Stimulated activated naive CD8-positive, alpha-beta T cell treated with anti-CD3 and anti-CD28 coated beads, Interleukin-15, amount 100 ng/mL, for 72 hours (primary cell): ENCODE data around the gene PTEN.
"Not testable (repeated sequence)": the region's sequence is repeated elsewhere in the genome, so short reads cannot be mapped to it uniquely, and the experiment has no call there.

Experiments used
- ATAC-seq: fragments of 150-1000 bp; cut with Tn5 transposase; 2 replicates; pipeline ENCODE4 v1.10.0; 2021; ENCODE audit warnings: mild to moderate bottlenecking, moderate library complexity
- DNase-seq, 2 donors: peaks; one replicate each; pipeline ENCODE4 v3.0.0; 2021 to 2022
- H3K27ac Mint-ChIP-seq, 2 donors: one replicate each; pipeline ENCODE4 v1.8.0; 2022; ENCODE audit warnings: mild to moderate bottlenecking in 2 of 2, mixed read lengths in 2 of 2, moderate library complexity in 2 of 2
- H3K27me3 Mint-ChIP-seq: one replicate; pipeline ENCODE4 v1.8.0; 2022; ENCODE audit warnings: mixed read lengths
- H3K4me1 Mint-ChIP-seq: one replicate; pipeline ENCODE4 v1.8.0; 2022; ENCODE audit warnings: mild to moderate bottlenecking, mixed read lengths
- H3K4me3 Mint-ChIP-seq, 2 donors: one replicate each; pipeline ENCODE4 v1.8.0; 2022; ENCODE audit warnings: mild to moderate bottlenecking in 2 of 2, mixed read lengths in 2 of 2, moderate library complexity in 1 of 2
- H3K9me3 Mint-ChIP-seq, 2 donors: one replicate each; pipeline ENCODE4 v1.8.0; 2022; ENCODE audit warnings: mixed read lengths in 2 of 2

The PTEN gene

DNA sequence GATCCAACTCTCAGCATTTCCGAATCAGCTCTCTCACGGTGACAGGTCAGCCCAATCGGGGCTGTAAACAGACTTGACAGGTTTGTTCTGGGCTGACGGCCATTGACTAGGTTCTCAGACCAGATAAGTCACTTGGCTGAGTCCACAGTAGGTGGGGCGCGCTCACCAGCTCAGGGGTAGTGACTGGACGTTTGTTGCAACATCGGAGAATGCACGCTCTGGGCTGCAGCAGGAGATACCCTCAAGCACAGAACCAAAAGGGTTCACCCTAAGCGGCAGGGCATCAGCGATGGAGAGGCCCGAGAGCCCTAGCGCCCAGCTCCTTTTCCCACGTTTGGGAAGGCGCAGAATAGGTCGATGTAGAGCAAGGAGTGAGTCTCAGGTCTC, 1.9 kb upstream of the PTEN start:
- peaks cover 20% of the 10 kb centered on the region for H3K4me1 Mint-ChIP-seq

GRCh38 chr10:87861953-87862678, 1.3 kb upstream of the PTEN start:
- peak; percentile 71 for ATAC-seq

More for the DNA sequence above, 1.9 kb upstream of the PTEN start:
- DNase-seq: no peak
- H3K9me3 Mint-ChIP-seq: no peaks in the 10 kb centered on the region
- H3K27ac Mint-ChIP-seq: peak overlapping the region in 1 of 2 donors; percentile 92
- H3K27me3 Mint-ChIP-seq: no peaks in the 10 kb centered on the region
- H3K4me3 Mint-ChIP-seq: peak overlapping the region; percentile 97 to 98
- peak; percentile 1 for ATAC-seq

DNA sequence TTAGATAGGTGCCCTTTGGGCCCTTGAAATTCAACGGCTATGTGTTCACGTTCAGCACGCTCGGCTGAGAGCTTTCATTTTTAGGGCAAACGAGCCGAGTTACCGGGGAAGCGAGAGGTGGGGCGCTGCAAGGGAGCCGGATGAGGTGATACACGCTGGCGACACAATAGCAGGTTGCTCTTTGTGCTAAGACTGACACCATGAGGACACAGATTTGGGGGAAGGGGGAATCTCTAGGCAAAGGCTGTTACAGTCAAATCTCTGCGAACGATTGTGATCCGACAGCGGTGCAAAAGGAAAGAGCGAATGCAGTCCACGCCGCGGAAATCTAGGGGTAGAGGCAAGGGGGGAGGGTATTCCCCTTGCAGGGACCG, 759 bp upstream of the PTEN start:
- H3K4me3 Mint-ChIP-seq: peak overlapping the region; percentile 97 to 98
- ATAC-seq: peak; percentile 56
- H3K27me3 Mint-ChIP-seq: no peaks in the 10 kb centered on the region
- DNase-seq: no peak
- peaks cover 24% of the 10 kb centered on the region for H3K4me1 Mint-ChIP-seq
- H3K27ac Mint-ChIP-seq: peak overlapping the region; percentile 92 to 96
- no peaks in the 10 kb centered on the region for H3K9me3 Mint-ChIP-seq

More at GRCh38 chr10:87861953-87862678, 1.3 kb upstream of the PTEN start:
- H3K9me3 Mint-ChIP-seq: no peaks in the 10 kb centered on the region
- H3K27ac Mint-ChIP-seq: peak overlapping the region; percentile 92 to 96
- no peaks in the 10 kb centered on the region for H3K27me3 Mint-ChIP-seq
- DNase-seq: peak; percentile 95
- peak overlapping the region; percentile 97 to 98 for H3K4me3 Mint-ChIP-seq
- H3K4me1 Mint-ChIP-seq: peaks cover 24% of the 10 kb centered on the region

DNA sequence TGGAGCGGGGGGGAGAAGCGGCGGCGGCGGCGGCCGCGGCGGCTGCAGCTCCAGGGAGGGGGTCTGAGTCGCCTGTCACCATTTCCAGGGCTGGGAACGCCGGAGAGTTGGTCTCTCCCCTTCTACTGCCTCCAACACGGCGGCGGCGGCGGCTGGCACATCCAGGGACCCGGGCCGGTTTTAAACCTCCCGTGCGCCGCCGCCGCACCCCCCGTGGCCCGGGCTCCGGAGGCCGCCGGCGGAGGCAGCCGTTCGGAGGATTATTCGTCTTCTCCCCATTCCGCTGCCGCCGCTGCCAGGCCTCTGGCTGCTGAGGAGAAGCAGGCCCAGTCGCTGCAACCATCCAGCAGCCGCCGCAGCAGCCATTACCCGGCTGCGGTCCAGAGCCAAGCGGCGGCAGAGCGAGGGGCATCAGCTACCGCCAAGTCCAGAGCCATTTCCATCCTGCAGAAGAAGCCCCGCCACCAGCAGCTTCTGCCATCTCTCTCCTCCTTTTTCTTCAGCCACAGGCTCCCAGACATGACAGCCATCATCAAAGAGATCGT, 598 bp downstream of the PTEN start:
- H3K4me3 Mint-ChIP-seq: peak overlapping the region; percentile 97 to 98
- peaks cover 32% of the 10 kb centered on the region for H3K4me1 Mint-ChIP-seq
- not testable (repeated sequence) for H3K9me3 Mint-ChIP-seq, H3K27me3 Mint-ChIP-seq
- DNase-seq (peak; percentile 51 to 52), ATAC-seq (peak; percentile 4)
- H3K27ac Mint-ChIP-seq: peak overlapping the region; percentile 90 to 98

DNA sequence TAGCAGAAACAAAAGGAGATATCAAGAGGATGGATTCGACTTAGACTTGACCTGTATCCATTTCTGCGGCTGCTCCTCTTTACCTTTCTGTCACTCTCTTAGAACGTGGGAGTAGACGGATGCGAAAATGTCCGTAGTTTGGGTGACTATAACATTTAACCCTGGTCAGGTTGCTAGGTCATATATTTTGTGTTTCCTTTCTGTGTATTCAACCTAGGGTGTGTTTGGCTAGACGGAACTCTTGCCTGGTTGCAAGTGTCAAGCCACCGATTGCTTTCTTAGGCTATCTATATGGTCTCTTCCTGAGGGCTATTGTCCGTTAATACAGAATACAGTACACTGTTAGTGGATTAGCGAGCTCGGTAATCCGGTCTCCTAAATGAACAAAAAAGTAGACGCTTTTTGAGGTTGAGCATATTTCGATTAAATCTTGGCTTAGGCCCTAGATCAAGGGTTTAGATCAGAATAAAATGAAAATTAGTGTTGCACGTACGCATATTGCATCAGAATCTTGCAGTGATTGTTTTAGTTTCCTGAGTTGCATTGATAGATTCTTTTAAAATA, 1.2 kb downstream of the PTEN start:
- ATAC-seq (no peak), DNase-seq (no peak)
- peak overlapping the region; percentile 90 to 98 for H3K27ac Mint-ChIP-seq

DNA sequence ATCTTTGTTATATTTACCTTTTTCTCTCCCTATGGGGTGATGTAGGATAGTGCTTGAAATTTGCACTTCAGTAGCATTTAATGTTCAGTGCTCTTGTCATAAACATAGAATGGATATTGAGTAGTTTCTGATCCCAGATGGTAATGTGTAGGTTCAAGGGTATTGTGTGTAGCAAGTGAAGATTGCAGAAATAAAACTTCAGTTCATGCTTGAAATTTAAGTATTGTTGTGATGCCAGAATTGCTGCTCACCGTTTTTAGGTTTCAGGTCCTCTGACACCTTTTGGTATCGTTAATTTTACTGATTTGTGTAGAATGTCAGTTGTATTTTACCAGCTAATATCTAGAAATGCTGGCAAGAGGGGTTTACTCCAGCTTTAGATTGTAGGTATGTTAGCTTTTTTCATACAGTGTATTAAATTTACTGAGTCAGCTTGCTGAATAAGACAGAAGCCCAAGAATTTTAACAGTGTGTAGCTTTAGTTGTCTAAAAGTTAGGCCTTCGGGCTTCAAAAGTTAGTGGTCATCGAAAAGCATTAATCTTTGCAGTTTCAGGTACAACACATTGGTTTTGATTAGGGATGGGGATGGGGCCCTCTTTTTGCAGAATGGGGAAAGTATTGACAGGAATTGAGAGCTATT, 1.9 kb downstream of the PTEN start:
- DNase-seq (no peak), ATAC-seq (no peak)
- peak overlapping the region; percentile 90 to 98 for H3K27ac Mint-ChIP-seq
- no peaks in the 10 kb centered on the region for H3K9me3 Mint-ChIP-seq
- peaks cover 33% of the 10 kb centered on the region for H3K4me1 Mint-ChIP-seq
- no peaks in the 10 kb centered on the region for H3K27me3 Mint-ChIP-seq
- H3K4me3 Mint-ChIP-seq: peak overlapping the region; percentile 97 to 98

More for the DNA sequence above, 1.2 kb downstream of the PTEN start:
- Mint-ChIP-seq H3K9me3 (no peaks in the 10 kb centered on the region), H3K4me1 (peaks cover 36% of the 10 kb centered on the region), H3K4me3 (peak overlapping the region; percentile 97 to 98), H3K27me3 (no peaks in the 10 kb centered on the region)

DNA sequence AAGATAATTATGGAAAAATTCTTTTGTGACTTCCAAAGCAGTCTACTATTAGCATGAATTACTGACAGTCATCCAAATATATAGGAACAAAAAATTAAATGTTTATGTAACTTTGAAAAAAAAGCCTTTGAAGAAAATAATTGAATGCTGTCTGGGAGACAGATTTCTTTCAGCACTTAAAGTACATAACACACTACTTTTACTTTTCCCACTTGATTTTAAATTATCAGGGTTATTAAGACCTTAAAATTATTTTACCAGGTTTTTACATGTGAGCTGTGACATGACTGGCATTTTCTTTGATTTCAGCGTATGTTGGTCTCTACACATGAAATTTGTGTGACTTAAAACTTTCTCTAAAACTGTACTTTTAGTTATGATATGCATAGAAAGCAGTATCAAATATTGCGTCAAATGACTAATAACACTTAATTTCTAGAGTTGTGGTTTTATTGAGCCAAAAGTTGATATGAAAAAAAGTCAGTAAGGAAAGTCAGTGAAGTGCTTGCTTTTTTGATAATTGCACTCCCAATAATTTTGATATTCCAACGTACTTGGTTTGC, 3.1 kb downstream of the PTEN start:
- H3K4me3 Mint-ChIP-seq: peak overlapping the region; percentile 97 to 98
- peaks cover 32% of the 10 kb centered on the region for H3K4me1 Mint-ChIP-seq
- no peaks in the 10 kb centered on the region for H3K27me3 Mint-ChIP-seq
- no peak for DNase-seq
- H3K9me3 Mint-ChIP-seq: no peaks in the 10 kb centered on the region
- peak overlapping the region in 1 of 2 donors; percentile 35 for H3K27ac Mint-ChIP-seq
- ATAC-seq: no peak

DNA sequence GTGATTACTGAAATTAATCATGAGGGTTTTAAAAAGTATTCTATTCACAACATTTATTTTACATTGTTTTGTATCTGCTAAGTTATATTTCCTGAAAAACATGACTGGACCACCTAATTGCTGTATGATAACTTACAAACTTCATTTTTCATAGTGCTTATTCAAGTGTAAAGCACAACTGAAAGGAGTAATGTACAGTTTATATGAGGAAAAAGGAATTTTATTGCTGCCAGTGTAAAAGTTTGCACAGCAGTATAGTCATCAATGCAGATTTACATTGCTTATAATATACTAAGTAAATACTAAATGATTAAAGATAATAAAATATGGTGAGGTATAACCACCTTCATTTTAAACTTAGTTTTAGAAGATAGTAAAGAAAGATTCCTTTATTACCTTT, 4.0 kb downstream of the PTEN start:
- no peak for ATAC-seq
- Mint-ChIP-seq H3K4me3 (peak overlapping the region; percentile 97 to 98), H3K4me1 (peaks cover 30% of the 10 kb centered on the region), H3K27me3 (no peaks in the 10 kb centered on the region), H3K9me3 (no peaks in the 10 kb centered on the region), H3K27ac (no peak overlapping the region)
- DNase-seq: no peak

DNA sequence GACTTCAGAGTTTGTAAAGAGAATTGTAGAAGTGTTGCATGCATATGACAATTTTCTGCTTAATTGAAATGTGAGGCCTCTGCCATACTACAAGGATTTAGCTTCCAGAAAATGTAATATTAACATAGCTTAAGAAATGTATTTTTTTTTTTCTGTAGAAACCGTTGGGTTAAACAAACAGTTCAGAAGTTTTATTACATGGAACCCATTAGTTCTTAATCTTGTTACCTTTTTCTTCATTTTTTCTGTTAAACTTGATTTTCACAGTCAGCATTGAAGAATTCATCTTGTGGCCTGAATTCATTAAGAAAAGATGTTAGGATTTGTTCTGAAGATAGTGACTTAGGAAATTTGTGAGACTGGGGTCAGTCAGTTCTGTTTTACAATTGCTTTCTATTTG, 4.9 kb downstream of the PTEN start:
- Mint-ChIP-seq H3K9me3 (no peaks in the 10 kb centered on the region), H3K4me3 (peak overlapping the region; percentile 55 to 57), H3K27me3 (no peaks in the 10 kb centered on the region), H3K4me1 (peaks cover 35% of the 10 kb centered on the region), H3K27ac (no peak overlapping the region)
- ATAC-seq: no peak
- DNase-seq: no peak

- not testable (repeated sequence) for DNase-seq, H3K27ac Mint-ChIP-seq, H3K9me3 Mint-ChIP-seq, ATAC-seq, H3K27me3 Mint-ChIP-seq
- H3K4me1 Mint-ChIP-seq: peaks cover 42% of the 10 kb centered on the region
- H3K4me3 Mint-ChIP-seq: peak overlapping the region; percentile 19 to 49
These were observed 5.7 kb downstream of the PTEN start for GRCh38 chr10:87869139-87869538.

GRCh38 chr10:87869773-87870551, 6.5 kb downstream of the PTEN start:
- Mint-ChIP-seq H3K4me1 (peaks cover 42% of the 10 kb centered on the region), H3K4me3 (no peak overlapping the region), H3K27ac (no peak overlapping the region), H3K9me3 (no peaks in the 10 kb centered on the region), H3K27me3 (no peaks in the 10 kb centered on the region)
- DNase-seq (no peak), ATAC-seq (no peak)

- ATAC-seq: no peak
- no peak for DNase-seq
- Mint-ChIP-seq H3K9me3 (no peaks in the 10 kb centered on the region), H3K4me3 (no peak overlapping the region), H3K27me3 (no peaks in the 10 kb centered on the region), H3K4me1 (peaks cover 36% of the 10 kb centered on the region), H3K27ac (no peak overlapping the region)
These were observed 9.4 kb downstream of the PTEN start for GRCh38 chr10:87872828-87873227.

- DNase-seq: no peak
- ATAC-seq: no peak
- H3K27ac Mint-ChIP-seq: no peak overlapping the region
- H3K27me3 Mint-ChIP-seq: no peaks in the 10 kb centered on the region
- H3K4me3 Mint-ChIP-seq: no peak overlapping the region
- H3K4me1 Mint-ChIP-seq: peaks cover 33% of the 10 kb centered on the region
- H3K9me3 Mint-ChIP-seq: no peaks in the 10 kb centered on the region
These were observed 10.2 kb downstream of the PTEN start for GRCh38 chr10:87873656-87874055.

GRCh38 chr10:87875929-87876571, 12.6 kb downstream of the PTEN start:
- Mint-ChIP-seq H3K27ac (no peak overlapping the region), H3K9me3 (no peaks in the 10 kb centered on the region), H3K27me3 (no peaks in the 10 kb centered on the region), H3K4me1 (peaks cover 30% of the 10 kb centered on the region), H3K4me3 (no peak overlapping the region)
- ATAC-seq (no peak), DNase-seq (no peak)
